Left ventricle myocardium inferior (tissue), 1 donor: ENCODE data around the gene MED28. TPM values are rescaled to one million over a fixed set of nuclear protein-coding genes. Genes with fewer than 3 reads are reported as not detected.

Experiments used
- DNase-seq: peaks from one replicate; pipeline ENCODE4 v3.0.0-alpha.2; 2020
- H3K27ac ChIP-seq: fragments of 200-600 bp; replicated peaks from 2 replicates; pipeline ENCODE4 v1.8.0; 2021
- H3K27me3 ChIP-seq: fragments of 200-600 bp; 2 replicates; pipeline ENCODE4 v1.8.0; 2021; ENCODE audit warnings: low read depth
- H3K36me3 ChIP-seq: fragments of 200-600 bp; 2 replicates; pipeline ENCODE4 v1.8.0; 2021
- H3K4me1 ChIP-seq: fragments of 200-600 bp; 2 replicates; pipeline ENCODE4 v1.8.0; 2021
- H3K4me3 ChIP-seq: fragments of 200-600 bp; 2 replicates; pipeline ENCODE4 v1.8.0; 2021; ENCODE audit warnings: mild to moderate bottlenecking, moderate library complexity
- H3K9me3 ChIP-seq: fragments of 200-600 bp; replicated peaks from 2 replicates; pipeline ENCODE4 v1.8.0; 2021
- intact Hi-C: fragments of 100-400 bp; cut with micrococcal nuclease; formaldehyde crosslinking; loops from one replicate; pipeline ENCODE4 v1.11.0; 2022
- total RNA-seq: library from RNA; stranded (reverse); fragmentation: NEBNext Ultra II Directional; extraction: Animal tissue kit (Norgen Biotek cat#: 25700); gene quantifications from one replicate; pipeline ENCODE4 v1.2.1, GENCODE V29; 2021
- TF ChIP-seq, protein P1 (sequence below): fragments of 200-600 bp; IDR thresholded peaks from 2 replicates; pipeline ENCODE4 v1.8.0; 2021; ENCODE audit warnings: antibody characterized with exemption, mild to moderate bottlenecking, borderline replicate concordance
- donor health status: DM: no; HTN: yes; CAD: no; lungs with severe emphysema.

MED28 gene
- total RNA-seq, 1 donor from 2014 or later, result 18.1 TPM

DNA sequence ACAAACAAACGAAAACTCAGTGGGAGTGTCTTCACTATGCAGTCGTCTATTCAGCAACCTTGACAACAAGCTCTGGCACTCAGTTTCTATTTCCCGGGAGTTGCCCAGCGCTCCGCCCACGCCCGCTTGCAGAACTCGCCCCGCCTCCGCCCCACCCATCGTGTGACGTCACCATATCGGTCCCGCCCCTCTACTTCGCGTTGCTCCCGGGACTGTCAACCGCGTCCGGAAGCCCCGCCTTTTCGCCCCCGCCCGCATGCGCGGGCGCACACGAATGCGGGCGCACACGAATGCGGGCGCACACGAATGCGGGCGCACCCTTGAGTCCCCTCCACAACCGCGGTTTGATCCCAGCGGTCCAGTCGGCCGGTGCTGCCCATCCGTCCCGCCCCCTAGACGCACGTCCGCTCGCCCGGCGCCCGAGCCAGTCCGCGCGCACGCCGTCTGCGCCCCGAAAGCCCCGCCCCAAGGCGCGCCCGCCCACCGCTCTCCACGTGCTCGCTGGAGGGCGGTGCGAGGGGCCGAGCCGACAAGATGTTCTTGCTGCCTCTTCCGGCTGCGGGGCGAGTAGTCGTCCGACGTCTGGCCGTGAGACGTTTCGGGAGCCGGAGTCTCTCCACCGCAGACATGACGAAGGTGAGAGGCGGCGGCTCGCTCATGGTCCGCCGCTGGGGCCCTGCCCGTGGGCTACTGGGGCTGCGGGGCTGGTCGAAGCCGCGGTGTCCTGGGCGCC, 37.3 kb upstream of the MED28 start, which contains the start of gene LAP3:
LAP3 (plus strand) TSS at position 267 of the 733 bp plus-strand sequence; CDS start at position 535, 268 bp downstream.
- Histone ChIP-seq H3K27ac (peak within 1 kb of the TSS; percentile 98), H3K9me3 (no peaks in the 10 kb centered on the region), H3K4me1 (peaks cover 55% of the 10 kb centered on the region), H3K4me3 (peak within 1 kb of the TSS; percentile 97), H3K36me3 (peaks cover 17% of the 10 kb centered on the region), H3K27me3 (no peaks in the 10 kb centered on the region)
- intact Hi-C loops, result no loop called here
- DNase-seq, result peak; percentile 98
- TF ChIP-seq, protein P1, sequence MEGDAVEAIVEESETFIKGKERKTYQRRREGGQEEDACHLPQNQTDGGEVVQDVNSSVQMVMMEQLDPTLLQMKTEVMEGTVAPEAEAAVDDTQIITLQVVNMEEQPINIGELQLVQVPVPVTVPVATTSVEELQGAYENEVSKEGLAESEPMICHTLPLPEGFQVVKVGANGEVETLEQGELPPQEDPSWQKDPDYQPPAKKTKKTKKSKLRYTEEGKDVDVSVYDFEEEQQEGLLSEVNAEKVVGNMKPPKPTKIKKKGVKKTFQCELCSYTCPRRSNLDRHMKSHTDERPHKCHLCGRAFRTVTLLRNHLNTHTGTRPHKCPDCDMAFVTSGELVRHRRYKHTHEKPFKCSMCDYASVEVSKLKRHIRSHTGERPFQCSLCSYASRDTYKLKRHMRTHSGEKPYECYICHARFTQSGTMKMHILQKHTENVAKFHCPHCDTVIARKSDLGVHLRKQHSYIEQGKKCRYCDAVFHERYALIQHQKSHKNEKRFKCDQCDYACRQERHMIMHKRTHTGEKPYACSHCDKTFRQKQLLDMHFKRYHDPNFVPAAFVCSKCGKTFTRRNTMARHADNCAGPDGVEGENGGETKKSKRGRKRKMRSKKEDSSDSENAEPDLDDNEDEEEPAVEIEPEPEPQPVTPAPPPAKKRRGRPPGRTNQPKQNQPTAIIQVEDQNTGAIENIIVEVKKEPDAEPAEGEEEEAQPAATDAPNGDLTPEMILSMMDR, result no peak

DNA sequence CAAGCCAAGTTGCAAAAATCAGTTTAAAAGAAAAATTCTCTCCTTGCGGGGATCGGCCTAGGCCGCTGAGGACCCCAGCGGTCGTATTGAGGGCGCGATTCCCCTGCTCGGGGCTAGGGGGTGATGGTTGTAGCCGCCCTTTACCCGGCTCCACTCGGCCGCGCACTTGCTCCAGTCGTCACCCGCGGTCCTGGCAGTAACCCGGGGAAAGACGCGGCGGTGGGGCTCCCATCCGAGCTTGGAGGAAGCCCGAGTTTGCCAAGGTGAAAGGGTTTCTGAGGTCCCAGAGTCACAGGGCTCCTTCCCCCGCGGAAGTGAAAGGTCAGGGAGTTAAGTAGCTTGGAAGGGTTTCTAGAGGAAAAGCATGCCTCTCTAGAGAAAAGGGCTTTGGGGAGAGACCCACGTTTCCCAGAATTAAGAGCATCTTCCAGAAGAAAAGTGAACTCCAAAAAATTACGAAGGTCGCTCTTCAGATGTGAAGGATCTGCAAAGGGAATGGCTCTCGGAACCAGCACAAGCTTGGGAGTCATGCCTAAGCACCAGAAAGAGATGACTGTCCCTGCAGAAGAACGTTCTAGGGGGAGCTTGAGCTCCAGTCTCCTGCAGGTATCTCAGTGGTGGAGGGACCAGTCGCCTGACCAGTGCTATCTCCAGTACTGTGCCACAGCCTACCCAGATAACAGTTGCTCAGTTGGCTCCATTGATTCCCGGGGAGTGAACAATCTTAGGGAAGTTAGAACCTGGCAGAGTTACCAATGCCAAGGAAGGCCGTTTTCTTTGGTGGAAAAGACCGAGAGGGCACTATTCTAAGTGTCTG, 36.6 kb upstream of the MED28 start:
- DNase-seq, result peak; percentile 42
- Histone ChIP-seq H3K27me3 (no peaks in the 10 kb centered on the region), H3K9me3 (no peaks in the 10 kb centered on the region), H3K36me3 (peaks cover 25% of the 10 kb centered on the region), H3K4me1 (peaks cover 59% of the 10 kb centered on the region), H3K27ac (peak overlapping the region; percentile 98), H3K4me3 (peak overlapping the region; percentile 97)
- intact Hi-C loops, result no loop called here
- TF ChIP-seq, protein P1, result no peak

DNA sequence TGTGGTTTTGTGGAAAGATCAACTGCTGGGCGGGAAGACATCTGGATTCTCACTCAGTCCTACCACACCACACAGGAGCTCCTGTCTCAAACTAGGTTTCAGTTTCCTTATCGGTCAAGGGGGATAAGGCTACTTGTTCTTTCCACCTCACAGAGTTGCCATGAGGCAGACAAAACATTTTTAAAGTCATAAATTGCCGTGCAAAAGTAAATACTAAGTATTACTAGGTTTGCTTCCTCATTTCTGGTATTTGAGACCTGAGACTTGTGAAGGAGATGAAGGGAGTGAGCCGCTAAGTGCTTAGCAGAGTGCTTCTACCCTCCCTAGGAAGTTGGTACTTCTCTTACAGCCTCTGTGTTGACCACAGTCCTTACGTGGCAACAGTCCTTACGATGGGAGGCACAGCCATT, 36.0 kb upstream of the MED28 start:
- TF ChIP-seq, protein P1, result no peak
- H3K4me1 ChIP-seq, result peaks cover 62% of the 10 kb centered on the region
- intact Hi-C loops, result no loop called here

DNA sequence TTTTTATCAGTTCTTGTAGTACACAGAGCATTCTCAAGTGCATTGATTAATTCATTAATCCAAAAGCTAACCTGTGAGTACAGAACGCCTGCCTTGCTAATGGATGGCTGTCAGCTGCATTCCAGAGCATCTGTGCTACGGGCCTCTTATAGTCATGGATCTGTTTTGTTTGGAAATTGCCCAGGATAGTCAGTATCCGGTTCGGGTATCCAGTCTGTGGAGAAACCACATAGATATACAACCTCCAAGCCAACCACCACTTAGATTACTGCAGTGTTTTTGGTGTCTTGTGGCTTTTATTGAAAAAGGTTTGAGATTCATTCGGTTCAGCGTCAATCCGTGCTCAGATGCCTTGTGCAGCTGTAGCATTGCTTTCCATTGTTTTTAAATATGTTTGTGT, 33.5 kb upstream of the MED28 start:
- H3K27ac ChIP-seq, result peak overlapping the region; percentile 98
- no peaks in the 10 kb centered on the region for H3K27me3 ChIP-seq
- TF ChIP-seq, protein P1, result no peak
- DNase-seq, result no peak
- intact Hi-C loops, result no loop called here
- H3K36me3 ChIP-seq, result peaks cover 56% of the 10 kb centered on the region
- peak overlapping the region; percentile 29 for H3K4me3 ChIP-seq
- H3K4me1 ChIP-seq, result peaks cover 62% of the 10 kb centered on the region
- H3K9me3 ChIP-seq, result no peaks in the 10 kb centered on the region

More for the DNA sequence above, 36.0 kb upstream of the MED28 start:
- DNase-seq, result no peak
- Histone ChIP-seq H3K4me3 (peak overlapping the region; percentile 97), H3K9me3 (no peaks in the 10 kb centered on the region), H3K36me3 (peaks cover 31% of the 10 kb centered on the region), H3K27me3 (no peaks in the 10 kb centered on the region), H3K27ac (peak overlapping the region; percentile 98)

DNA sequence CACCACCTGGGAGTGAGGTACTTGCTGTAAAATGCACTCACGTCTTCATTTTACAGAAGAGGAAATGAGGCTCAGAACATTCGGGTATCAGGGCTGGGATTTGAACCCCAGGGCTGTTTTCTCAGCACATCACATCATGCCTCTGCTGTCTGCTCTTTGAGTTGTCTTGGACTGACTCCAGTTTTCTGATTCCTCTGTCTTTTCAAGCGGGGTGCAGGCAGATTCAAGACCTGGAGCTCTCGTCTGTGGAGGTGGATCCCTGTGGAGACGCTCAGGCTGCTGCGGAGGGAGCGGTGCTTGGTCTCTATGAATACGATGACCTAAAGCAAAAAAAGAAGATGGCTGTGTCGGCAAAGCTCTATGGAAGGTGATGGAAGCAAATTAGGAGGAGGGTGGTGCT, 31.2 kb upstream of the MED28 start:
- Histone ChIP-seq H3K27me3 (no peaks in the 10 kb centered on the region), H3K27ac (no peak overlapping the region), H3K36me3 (peaks cover 78% of the 10 kb centered on the region), H3K9me3 (no peaks in the 10 kb centered on the region), H3K4me3 (no peak overlapping the region), H3K4me1 (peaks cover 52% of the 10 kb centered on the region)
- intact Hi-C loops, result no loop called here
- no peak for DNase-seq
- TF ChIP-seq, protein P1, result no peak
